Measurements from ENCODE around the gene C19orf53. TPM values are rescaled to one million over a fixed set of nuclear protein-coding genes. Genes with fewer than 3 reads are reported as not detected.

The C19orf53 gene
- total and polyA plus RNA-seq, 2 donors (not counting 3 experiments of a cell fraction or from before 2014, with no cell fraction given), result 113 to 239 TPM

- Histone ChIP-seq H3K79me2 (ENCODE audit: control insufficient read depth, insufficient read depth, low read length) (no peaks in the 10 kb centered on the region), H4K20me1 (replicated peaks; ENCODE audit: control insufficient read depth, extremely low read depth, insufficient read depth, low read length) (no peaks in the 10 kb centered on the region), H3K4me3 (replicated peaks in 1 of 3; ENCODE audit: insufficient read depth in 1 of 3, low read depth in 1 of 3, low read length in 3 of 3) (no peak overlapping the region), H3K4me2 (ENCODE audit: insufficient read depth, low read length) (no peak overlapping the region), H3K36me3 (ENCODE audit: control insufficient read depth in 2 of 2, extremely low read depth in 1 of 2, insufficient read depth in 2 of 2, low read length in 2 of 2) (peaks cover 4 to 33% of the 10 kb centered on the region in 2 experiments), H2AFZ (ENCODE audit: low read depth, low read length) (no peak overlapping the region), H3K9me3 (replicated peaks; ENCODE audit: control insufficient read depth, insufficient read depth, low read length) (no peaks in the 10 kb centered on the region), H3K27me3 (ENCODE audit: control insufficient read depth in 2 of 2, insufficient read depth in 2 of 2, low read length in 2 of 2) (no peaks in the 10 kb centered on the region), H3K4me1 (ENCODE audit: control insufficient read depth, extremely low read depth, insufficient read depth, low read length) (no peaks in the 10 kb centered on the region), H3K9me1 (replicated peaks; ENCODE audit: control insufficient read depth, extremely low read depth, insufficient read depth, low read length) (no peaks in the 10 kb centered on the region), H3K9ac (replicated peaks; ENCODE audit: extremely low read depth, insufficient read depth, low read length) (no peak overlapping the region), H3K27ac (ENCODE audit: insufficient read depth, low read depth, low read length) (no peak overlapping the region)
- dilution Hi-C loops (cut with MboI; ENCODE audit: extremely low pct_ligation_motif_present, low sequenced_read_pairs), result no loop called here
- no peak for TF ChIP-seq POLR2AphosphoS5 (IDR thresholded peaks at IDR 0.05; ENCODE audit: insufficient read depth, low read depth, low read length)
- no peak for TF ChIP-seq MYC (IDR thresholded peaks at IDR 0.05; ENCODE audit: low read depth, low read length)
- TF ChIP-seq CTCF (IDR thresholded peaks at IDR 0.05; ENCODE audit: extremely low read depth in 1 of 2, insufficient read depth in 1 of 2, low read depth in 1 of 2, low read length in 2 of 2), result no peak
- no peak for TF ChIP-seq JUN (IDR thresholded peaks at IDR 0.05; ENCODE audit: borderline replicate concordance, insufficient read depth, insufficient read length, low read depth)
- TF ChIP-seq FOS (IDR thresholded peaks at IDR 0.05; ENCODE audit: borderline replicate concordance, insufficient read depth, low read length), result no peak
- no peak for TF ChIP-seq GATA2 (IDR thresholded peaks at IDR 0.05; ENCODE audit: insufficient read depth, insufficient read length, low read depth, low read length)
- TF ChIP-seq POLR2A (IDR thresholded peaks at IDR 0.05; ENCODE audit: low read depth, low read length), result no peak
- no peak for TF ChIP-seq EZH2 (IDR thresholded peaks at IDR 0.05; ENCODE audit: borderline replicate concordance, low read depth, low read length, severe bottlenecking)
- no peak for TF ChIP-seq MAX (IDR thresholded peaks at IDR 0.05; ENCODE audit: insufficient read depth, insufficient read length)
- intact Hi-C loops (cut with micrococcal nuclease), result no loop called here
- DNase-seq (ENCODE audit: low read depth, low spot score) (no peak), FAIRE-seq (no peak)
- BruUV-seq (replicated peaks), result no TSS peak
- ChIA-PET CTCF (interaction anchor here (2.0 kb wide), 1 partner anchor 29 kb away, joined by 5 read pairs; no protein-coding TSS in a partner anchor), POLR2A (no interaction called here)
Measured at GRCh38 chr19:13817018-13817614, 42.9 kb downstream of the C19orf53 start.
